ENCODE data around the gene DIRAS1.

The DIRAS1 gene

GRCh38 chr19:2759362-2759761, 38.2 kb upstream of the DIRAS1 start:
- Histone ChIP-seq H3K27ac (replicated peaks) (no peak overlapping the region), H3K4me3 (replicated peaks; ENCODE audit: insufficient read depth, low read length) (no peak overlapping the region), H3K27me3 (ENCODE audit: insufficient read depth, poor library complexity, severe bottlenecking) (no peaks in the 10 kb centered on the region)
- no peak for DNase-seq (ENCODE audit: low read depth in 1 of 2, low spot score in 1 of 2)
- TF ChIP-seq SPI1 (IDR thresholded peaks at IDR 0.05; ENCODE audit: borderline replicate concordance, low read depth), result no peak
- TF ChIP-seq GABPA (IDR thresholded peaks at IDR 0.05; ENCODE audit: low read depth), result no peak

DNA sequence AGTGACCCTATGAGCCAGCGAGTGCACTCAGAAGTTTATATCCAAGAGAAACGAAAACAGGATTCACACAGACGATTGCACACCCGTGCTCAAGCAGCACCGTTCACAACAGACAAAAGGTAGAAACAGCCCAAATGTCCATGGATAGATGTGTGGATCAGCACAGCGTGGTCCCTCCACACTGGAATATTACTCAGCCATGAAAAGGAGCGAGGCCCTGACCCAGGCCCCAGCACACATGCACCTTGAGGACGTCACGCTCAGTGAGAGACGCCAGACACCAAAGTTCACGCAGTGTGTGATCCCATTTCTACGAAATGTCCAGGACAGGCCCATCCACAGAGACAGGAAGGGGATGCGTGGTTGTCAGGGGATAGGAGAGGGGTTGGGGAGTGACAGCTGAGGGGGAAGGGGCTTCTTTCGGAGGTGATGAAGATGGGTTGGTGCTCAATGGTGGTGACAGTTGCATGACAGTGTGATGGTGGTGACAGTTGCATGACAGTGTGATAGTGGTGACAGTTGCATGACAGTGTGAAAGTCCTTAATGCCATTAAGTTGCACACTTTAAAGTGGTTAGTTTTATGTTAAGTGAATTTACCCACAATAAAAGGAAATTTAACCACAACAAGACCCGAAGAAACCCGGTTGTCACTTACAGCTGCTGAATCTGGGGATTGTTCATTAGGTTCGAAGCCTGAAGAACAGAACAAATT, 37.6 kb upstream of the DIRAS1 start:
- Histone ChIP-seq H3K27ac (replicated peaks) (no peak overlapping the region), H3K27me3 (ENCODE audit: insufficient read depth, poor library complexity, severe bottlenecking) (no peaks in the 10 kb centered on the region), H3K4me3 (replicated peaks; ENCODE audit: insufficient read depth, low read length) (no peak overlapping the region)
- DNase-seq (ENCODE audit: low read depth in 1 of 2, low spot score in 1 of 2), result no peak
- TF ChIP-seq SPI1 (IDR thresholded peaks at IDR 0.05; ENCODE audit: borderline replicate concordance, low read depth), result no peak
- TF ChIP-seq GABPA (IDR thresholded peaks at IDR 0.05; ENCODE audit: low read depth), result no peak
- TF ChIP-seq REST (IDR thresholded peaks at IDR 0.05; ENCODE audit: insufficient replicate concordance, low read depth), result no peak

GRCh38 chr19:2756921-2757881, 36.0 kb upstream of the DIRAS1 start:
- TF ChIP-seq, protein P1, sequence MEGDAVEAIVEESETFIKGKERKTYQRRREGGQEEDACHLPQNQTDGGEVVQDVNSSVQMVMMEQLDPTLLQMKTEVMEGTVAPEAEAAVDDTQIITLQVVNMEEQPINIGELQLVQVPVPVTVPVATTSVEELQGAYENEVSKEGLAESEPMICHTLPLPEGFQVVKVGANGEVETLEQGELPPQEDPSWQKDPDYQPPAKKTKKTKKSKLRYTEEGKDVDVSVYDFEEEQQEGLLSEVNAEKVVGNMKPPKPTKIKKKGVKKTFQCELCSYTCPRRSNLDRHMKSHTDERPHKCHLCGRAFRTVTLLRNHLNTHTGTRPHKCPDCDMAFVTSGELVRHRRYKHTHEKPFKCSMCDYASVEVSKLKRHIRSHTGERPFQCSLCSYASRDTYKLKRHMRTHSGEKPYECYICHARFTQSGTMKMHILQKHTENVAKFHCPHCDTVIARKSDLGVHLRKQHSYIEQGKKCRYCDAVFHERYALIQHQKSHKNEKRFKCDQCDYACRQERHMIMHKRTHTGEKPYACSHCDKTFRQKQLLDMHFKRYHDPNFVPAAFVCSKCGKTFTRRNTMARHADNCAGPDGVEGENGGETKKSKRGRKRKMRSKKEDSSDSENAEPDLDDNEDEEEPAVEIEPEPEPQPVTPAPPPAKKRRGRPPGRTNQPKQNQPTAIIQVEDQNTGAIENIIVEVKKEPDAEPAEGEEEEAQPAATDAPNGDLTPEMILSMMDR (IDR thresholded peaks at IDR 0.05; ENCODE audit: insufficient read depth, low read length), result no peak
- TF ChIP-seq POLR2AphosphoS5 (IDR thresholded peaks at IDR 0.05; ENCODE audit: low read depth), result no peak
- no peak for TF ChIP-seq REST (IDR thresholded peaks at IDR 0.05; ENCODE audit: insufficient replicate concordance, low read depth)
- no peak for TF ChIP-seq SPI1 (IDR thresholded peaks at IDR 0.05; ENCODE audit: borderline replicate concordance, low read depth)
- no peak for TF ChIP-seq GABPA (IDR thresholded peaks at IDR 0.05; ENCODE audit: low read depth)
- H3K27ac ChIP-seq (replicated peaks), result no peak overlapping the region
- no peak overlapping the region for H3K4me3 ChIP-seq (replicated peaks; ENCODE audit: insufficient read depth, low read length)
- no peak for DNase-seq (ENCODE audit: low read depth in 1 of 2, low spot score in 1 of 2)
- no peaks in the 10 kb centered on the region for H3K27me3 ChIP-seq (ENCODE audit: insufficient read depth, poor library complexity, severe bottlenecking)

DNA sequence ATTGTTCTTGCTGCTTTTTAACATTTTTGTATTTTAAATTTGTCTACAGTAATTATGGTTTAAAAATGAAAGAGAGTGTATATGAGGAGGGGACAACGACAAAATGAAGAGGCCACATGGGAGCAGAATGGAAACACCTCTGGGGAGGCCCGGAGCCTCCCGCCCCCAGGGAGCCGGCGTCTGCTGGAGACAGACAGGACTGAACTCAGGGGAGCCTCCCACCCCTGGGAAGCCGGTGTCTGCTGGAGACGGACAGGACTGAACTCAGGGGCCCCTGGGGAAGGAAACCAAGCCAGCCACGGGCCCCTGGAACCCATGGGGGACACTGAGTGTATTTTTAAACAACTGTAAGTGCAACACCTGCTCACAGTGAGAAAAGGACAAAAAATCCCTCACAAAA, 35.3 kb upstream of the DIRAS1 start:
- Histone ChIP-seq H3K4me3 (replicated peaks; ENCODE audit: insufficient read depth, low read length) (no peak overlapping the region), H3K27me3 (ENCODE audit: insufficient read depth, poor library complexity, severe bottlenecking) (no peaks in the 10 kb centered on the region), H3K27ac (replicated peaks) (no peak overlapping the region)
- DNase-seq (ENCODE audit: low read depth in 1 of 2, low spot score in 1 of 2), result no peak
- TF ChIP-seq POLR2AphosphoS5 (IDR thresholded peaks at IDR 0.05; ENCODE audit: low read depth) (no peak), SPI1 (IDR thresholded peaks at IDR 0.05; ENCODE audit: borderline replicate concordance, low read depth) (no peak), REST (IDR thresholded peaks at IDR 0.05; ENCODE audit: insufficient replicate concordance, low read depth) (no peak), GABPA (IDR thresholded peaks at IDR 0.05; ENCODE audit: low read depth) (no peak)
- TF ChIP-seq, protein P1 (IDR thresholded peaks at IDR 0.05; ENCODE audit: insufficient read depth, low read length), result no peak

Data from HL-60 (cell line).